HG02870 (cell line): ENCODE measurements around the gene TOMM5.

ENCODE experiments used
- ATAC-seq: cut with Tn5 transposase; IDR thresholded peaks from one replicate; pipeline ENCODE4 v1.9.1; 2021; ENCODE audit warnings: mild to moderate bottlenecking, moderate library complexity; ENCODE audit not compliant: unreplicated experiment

The TOMM5 gene

DNA sequence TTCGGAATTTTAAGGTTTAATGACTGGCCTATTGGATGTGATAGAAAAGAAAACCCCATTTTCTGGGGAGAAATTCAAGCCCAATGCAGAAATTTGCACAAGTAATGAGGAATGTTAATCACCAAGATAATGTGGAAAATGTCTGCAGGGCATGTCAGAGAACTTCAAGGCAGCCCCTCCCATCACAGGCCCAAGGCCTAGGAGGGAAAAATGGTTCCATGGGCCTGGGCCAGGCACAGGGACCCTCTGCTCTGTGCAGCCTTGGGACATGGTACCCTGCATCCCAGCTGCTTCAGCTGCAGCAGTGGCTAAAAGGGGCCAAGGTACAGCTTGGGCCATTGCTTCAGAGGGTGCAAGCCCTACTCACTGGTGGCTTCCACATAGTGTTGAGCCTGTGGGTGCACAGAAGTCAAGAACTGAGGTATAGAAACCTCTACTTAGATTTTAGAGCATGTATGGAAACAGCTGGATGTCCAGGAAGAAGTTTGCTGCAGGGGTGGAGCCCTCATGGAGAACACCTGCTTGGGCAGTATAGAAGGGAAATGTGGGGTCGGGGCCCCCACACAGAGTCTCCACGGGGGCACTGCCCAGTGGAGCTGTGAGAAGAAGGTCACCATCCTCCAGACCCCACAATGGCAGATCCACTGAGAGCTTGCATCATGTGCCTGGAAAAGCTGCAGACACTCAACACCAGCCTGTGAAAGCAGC lies 28.4 kb downstream of the TOMM5 start:
- no peak for ATAC-seq

DNA sequence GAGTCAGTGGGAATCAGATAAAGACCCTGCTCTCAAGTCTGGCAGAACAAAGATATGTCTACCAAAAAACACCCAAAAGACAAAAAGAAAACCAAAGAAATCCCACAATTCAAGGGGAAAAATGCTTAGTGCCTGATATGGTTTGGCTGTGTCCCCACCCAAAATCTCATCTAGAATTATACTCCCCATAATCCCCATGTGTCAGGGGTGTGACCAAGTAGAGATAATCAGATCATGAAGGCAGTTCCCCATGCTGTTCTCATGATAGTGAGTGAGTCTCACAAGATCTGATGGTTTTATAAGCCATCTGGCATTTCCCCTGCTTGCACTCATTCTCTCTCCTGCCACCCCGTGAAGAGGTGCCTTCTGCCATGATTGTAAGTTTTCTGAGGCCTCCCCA lies 29.6 kb downstream of the TOMM5 start:
- no peak for ATAC-seq

DNA sequence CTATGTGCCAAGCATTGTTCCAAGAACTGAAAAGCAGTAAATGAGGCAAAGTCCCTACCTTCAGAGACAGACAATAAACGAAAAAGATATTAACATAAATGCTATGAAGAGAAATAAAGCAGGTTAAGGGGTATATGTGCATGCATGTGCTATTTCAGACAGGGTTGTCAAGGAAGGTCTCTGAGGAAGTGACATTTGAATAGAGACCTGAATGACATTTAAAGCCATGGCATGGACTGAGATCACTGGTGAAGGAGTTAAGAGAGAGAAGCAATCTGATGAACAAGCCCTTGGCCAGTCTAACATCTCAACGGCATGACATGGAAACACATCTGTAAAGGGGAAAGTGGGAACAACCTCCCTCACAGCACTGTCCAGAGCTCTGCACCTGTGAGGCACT lies 30.7 kb downstream of the TOMM5 start:
- ATAC-seq = no peak

DNA sequence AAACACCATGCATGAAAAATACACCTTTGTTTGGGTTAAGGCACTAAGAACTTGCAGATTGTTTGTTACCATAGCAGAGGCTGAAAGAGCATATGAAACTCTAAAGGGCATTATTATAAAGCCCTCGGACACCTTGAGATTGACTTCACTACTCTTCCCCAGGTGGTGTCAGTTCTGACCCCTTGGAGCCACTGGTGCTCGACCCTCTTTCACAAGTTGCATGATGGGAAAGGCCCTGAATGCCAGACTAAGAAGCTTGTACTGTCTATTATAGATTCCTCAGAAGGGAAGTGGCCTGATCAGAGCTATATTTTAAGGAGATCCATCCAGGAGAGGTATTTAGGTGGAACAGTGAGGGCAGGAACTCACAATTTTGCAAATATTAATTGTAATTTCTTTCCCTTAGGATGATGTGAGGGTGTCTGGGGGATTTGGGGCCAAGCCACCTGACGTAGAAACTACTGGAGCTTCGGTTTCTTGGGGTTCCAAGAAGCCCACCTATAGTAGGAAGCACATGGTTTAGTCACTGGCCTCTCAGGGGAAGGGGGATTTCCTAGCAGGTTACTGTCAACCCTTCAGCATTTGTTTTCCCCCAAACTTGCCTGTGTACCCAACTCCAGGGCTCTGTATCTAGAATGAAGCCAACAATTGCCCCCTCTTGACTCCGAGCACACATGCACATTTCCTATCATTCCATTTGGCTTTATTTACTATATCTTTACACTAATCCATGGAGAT lies 32.4 kb downstream of the TOMM5 start:
- no peak for ATAC-seq

DNA sequence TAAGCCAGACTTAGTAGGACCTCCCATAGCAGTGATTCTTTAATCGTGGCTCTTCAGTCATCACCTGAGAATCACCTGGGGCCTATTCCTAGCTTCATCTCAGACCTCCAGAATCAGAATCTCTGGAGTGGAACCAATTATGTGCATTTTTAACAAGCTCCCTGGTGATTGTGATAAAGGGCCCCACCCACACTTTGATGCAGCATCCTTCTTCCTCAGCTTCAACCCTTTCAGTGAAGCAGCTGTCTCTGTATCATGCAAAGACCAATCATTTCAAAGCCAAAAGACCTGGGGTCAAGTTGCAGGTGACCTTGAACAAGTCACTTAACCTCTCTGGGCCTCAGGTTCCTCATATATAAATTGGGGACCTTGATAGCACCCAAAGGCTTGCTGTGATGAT lies 33.3 kb downstream of the TOMM5 start:
- no peak for ATAC-seq

DNA sequence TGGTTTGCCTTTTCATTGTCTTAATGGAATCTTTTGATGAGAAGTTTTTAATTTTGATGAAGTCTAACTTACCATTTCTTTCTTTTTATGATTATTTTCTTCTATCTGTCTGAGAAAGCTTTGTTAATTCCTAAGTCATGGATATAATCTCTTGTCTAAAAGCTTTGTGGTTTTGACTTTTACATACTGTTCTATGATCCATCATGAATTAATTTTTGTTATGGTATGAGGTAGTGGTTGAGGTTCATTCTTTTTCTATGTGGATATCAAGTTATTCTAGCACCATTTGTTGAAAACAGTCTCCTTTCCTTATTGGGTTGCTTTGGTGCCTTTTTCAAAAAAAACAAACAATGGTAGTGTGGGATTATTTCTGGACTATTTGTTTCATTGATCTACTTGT lies 36.6 kb downstream of the TOMM5 start:
- ATAC-seq = no peak

DNA sequence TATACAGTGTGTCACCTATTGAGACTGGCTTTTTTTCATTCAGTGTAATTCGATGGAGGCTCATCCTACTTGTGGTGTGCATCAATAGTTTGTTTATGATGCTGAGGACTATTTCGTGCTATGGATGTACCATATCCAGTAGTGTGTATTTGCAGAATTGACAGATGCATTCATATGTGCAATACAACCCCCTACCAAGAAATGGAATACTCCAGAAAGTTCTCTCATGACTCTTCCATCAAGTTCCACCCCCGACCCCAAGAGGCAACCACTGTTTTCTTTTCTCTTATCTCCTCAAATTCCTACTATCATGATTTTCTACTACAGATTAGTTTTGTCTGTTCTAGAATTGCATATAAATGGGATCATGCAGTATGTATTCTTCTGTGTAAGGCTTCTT lies 38.1 kb downstream of the TOMM5 start:
- no peak for ATAC-seq

DNA sequence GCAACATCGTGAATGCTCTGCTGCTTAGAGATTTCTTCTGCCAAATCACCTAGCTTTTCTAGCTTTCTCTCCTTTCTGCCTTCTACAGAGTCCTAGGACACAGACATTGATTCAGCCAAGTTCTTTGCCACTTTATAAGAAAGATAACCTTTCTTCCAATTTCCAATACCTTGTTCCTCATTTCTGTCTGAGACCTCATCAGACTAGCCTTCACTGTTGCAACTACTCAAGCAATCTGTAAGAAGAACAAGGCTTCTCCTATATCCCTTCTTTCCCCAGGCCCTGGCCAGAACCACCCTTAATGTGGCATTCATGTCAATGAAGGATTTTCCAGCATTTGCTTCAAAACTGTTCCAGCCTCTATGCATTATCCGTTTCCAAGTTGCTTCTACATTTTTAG lies 40.5 kb downstream of the TOMM5 start:
- ATAC-seq = no peak

DNA sequence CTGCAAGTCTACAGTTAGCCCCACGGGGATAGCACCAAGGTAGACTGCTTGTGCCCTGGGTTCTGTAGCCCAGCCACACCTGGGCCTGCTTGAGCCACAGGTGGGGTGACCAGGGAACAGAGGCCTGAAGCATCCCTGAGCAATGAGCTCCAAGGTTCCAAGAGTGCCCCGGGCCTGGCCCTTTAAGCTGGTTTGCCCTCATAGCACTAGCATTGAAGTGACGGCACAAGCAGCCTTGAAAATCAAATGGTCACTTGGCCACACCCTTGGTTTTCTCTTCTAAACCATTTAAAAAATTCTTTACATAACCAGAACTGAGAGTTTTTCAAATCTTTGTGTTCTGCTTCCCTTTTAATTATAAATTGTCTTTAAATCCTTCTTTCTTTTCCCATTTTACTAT lies 40.9 kb downstream of the TOMM5 start:
- ATAC-seq = no peak

DNA sequence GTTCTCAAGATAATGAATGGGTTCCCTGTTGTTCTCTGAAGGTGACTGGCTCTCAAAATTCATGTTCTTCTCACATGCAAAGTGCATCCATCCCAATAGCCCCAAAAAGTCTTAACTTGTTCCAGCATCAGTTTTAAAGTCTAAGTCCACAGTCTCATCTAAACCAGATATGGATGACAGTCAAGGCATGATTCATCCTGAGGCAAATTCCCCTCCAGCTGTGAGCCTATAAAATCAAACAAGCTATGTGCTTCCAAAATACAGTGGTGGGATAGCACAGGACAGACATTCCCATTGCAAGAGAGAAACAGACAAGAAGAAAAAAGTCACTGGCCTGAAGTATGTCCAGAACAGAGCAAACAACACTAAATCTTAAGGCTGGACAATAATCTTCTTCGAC lies 41.6 kb downstream of the TOMM5 start:
- no peak for ATAC-seq

DNA sequence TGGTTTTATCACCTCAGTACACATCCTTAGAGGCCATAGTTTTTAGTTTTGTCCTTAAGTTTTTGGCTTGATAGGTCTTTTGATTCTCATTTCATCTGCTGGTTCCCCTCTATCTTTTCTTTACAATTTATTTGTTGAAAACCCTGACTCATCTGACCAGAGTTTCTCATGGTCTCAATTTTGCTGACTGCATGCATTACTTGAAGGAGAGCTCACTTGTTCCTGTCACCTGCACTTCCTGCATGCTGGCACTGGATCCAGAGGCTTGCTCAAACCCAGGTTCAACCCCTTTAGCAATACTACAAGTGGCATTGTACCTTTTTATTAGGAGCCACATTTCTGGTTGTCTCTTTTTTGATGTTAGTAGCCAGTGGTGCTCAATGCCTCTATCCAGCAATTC lies 42.9 kb downstream of the TOMM5 start:
- no peak for ATAC-seq

DNA sequence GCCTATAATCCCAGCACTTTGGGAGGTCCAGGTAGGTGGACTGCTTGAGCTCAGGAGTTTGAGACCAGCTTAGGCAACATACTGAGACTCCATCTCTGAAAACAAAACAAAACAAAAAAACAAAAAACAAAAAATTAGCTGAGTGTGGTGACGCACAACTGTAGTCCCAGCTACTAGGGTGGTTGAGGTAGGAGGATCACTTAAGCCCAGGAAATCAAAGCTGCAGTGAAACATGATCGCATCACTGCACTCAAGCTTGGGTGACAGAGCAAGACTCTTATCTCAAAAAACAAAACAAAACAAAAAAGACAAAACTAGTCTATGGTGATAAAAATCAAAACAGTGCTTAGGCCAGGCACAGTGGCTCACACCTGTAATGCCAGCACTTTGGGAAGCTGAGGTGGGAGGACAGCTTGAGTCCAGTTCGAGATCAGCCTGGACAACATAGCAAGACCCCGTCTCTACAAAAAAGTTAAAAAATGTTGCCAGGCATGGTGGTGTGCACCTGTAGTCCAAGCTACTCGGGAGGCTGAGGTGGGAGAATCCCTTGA lies 45.0 kb downstream of the TOMM5 start:
- ATAC-seq = no peak

DNA sequence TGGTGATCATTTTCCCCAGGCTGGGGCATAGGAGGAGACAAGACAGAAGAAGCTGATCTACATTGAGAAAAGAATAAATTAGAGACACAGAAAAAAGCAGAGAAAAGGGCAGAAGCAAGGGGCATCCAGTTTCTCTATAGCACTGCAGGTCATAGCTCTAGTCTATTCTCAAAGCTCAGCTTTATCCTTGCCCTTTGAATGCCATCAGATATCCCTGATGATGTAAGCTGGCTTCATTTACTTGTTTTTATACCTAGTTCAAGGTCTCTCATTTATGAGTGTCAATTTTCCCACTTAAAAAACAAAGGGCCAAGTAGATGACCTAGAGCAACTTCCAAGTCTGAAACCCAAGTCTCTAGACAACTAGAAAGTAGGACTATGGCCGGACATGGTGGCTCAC lies 48.9 kb downstream of the TOMM5 start:
- ATAC-seq = no peak

DNA sequence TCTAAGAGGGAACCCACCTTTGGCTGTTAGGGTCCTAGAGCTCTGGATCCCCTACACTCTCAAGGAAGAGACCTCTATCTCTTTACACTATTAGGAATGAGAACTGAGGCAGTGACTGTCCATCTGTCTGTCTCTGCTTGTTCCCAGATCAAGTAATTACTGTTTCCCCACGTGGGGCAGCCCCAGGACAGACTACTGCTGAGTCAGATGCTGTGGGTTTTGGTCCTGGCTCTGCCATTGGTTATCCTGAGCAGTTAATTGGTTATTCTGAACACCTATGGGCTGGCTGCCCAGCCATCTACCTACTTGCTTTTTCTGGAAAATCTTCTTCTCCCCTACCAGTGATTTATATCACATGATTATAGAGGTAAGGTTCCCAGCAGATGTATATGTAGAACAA lies 49.5 kb downstream of the TOMM5 start:
- no peak for ATAC-seq

DNA sequence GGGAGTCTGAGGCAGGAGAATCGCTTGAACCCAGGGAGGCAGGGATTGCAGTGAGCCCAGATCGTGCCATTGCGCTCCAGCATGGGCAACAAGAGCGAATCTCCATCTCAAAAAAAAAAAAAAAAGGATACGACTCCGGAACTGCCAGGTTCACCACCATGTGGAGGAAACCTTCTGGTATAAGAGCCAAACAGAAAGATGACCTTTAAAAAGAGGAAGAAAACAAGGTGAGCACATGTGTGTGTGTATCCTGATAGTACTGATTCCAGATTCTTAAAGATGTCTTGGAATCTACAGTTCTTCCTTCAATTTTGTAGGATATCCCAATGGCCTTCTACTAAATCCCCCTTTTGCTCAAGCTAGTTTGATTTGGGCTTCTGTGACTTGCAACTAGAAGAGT lies 49.9 kb downstream of the TOMM5 start:
- ATAC-seq = no peak

DNA sequence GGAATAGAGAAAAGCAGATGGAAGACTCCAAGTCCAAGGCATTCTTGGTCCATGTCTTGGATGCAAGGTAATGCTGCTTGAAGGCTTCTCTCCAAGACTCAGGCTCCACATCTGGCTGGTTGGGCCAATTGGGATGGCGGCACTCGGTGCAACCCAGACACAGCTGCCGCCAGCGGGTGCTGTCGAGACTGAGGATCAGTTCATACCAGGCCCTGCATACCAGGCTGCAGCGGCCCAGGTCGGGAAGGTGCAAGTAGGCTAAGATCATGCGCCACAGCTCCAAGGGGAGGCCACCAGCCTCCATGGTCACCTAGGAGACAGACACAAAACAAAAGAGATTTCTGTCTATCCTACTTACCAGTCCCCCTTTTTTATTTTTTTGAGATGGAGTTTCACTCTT lies 50.9 kb downstream of the TOMM5 start:
- no peak for ATAC-seq

DNA sequence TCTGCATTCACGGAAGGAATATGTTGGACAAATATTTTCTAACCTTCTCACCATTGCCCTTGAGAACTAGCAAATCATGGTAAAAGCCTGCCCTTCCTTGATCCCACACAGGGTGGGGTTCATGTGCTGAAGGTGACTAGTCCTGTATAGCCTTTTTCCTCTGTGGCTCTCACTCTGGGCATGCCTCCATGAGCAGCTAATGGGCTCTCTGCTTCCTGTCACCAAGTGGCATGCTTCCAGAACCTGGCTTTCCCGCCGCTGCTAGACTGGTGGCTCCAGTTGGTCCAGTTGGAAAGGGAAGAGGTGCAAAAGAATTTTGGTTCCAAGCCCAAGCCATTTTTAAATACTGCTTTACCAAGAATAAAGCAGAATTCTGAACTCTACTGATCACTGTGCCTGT lies 51.8 kb downstream of the TOMM5 start:
- no peak for ATAC-seq

DNA sequence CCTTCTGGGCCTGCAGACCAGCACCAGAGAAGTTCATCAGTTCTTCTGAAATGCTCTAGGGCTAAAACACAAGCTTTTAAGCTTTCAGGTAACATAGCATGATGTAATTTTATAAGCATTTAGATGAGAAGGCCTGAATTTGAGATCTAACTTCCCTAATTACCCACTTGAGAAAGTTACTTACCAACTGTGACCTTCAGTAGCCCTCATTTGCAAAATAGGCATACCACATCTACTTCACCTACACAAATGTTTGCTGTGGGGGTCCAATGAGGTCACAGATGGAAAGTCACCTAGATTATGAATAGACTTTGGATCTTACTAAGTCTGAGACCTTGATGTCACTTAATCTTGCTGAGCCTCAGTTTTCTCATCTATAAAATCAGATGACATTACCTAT lies 52.8 kb downstream of the TOMM5 start:
- ATAC-seq = no peak
